SK-N-MC (cell line): ENCODE data around the gene CADPS2.

Experiments
- EZH2 ChIP-seq: fragments of 200-600 bp; sonication (generic); IDR thresholded peaks from one replicate; pipeline ENCODE4 v1.6.1; 2017; ENCODE audit warnings: antibody characterized with exemption
- POLR2AphosphoS5 ChIP-seq: IDR thresholded peaks from 2 replicates; pipeline ENCODE4 v1.6.1; 2012; ENCODE audit warnings: mild to moderate bottlenecking, low read depth, low read length, borderline replicate concordance

DNA sequence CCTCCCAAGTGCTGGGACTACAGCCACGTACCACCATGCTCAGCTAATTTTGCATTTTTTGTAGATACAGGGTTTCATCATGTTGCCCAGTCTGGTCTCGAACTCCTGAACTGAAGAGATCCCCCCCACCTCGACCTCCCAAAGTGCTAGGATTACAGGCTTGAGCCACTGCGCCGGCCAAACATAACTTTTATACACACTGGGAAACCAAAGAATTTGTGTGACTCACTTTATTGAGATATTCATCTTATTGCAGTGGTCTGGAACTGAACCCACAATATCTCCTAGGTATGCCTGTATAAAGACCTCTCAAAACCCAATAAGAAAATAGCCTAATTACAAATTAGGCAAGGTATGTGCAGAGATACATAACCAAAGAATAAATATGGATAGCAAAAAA, 399.1 kb downstream of the CADPS2 start:
- TF ChIP-seq EZH2 (no peak), POLR2AphosphoS5 (no peak)
